HG03060 (cell line): ENCODE data around the gene RP2.

Source experiments
- ATAC-seq: cut with Tn5 transposase; IDR thresholded peaks from one replicate; pipeline ENCODE4 v1.9.1; 2021; ENCODE audit warnings: low read depth, moderate number of reproducible peaks; ENCODE audit not compliant: unreplicated experiment

The RP2 gene

DNA sequence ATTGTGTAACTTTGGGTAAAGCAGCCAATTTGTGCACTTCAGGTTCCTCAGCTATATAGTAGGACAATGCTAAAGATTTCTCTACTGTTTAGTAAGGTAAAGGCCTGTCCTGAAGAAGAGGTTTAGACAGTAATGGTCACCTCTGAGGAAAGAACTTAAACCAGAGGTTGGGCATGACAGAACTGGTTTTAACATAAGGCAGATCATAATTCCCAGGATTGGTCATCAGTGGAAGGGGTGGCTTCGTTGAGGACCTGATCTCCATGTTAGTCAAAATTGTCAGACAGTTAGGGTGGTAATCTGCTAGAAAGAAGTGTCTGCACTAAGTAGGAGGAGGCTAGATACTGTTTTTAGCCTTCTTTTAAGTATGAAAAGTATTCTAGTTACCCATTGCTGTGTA lies 4.1 kb downstream of the RP2 start:
- ATAC-seq: no peak

DNA sequence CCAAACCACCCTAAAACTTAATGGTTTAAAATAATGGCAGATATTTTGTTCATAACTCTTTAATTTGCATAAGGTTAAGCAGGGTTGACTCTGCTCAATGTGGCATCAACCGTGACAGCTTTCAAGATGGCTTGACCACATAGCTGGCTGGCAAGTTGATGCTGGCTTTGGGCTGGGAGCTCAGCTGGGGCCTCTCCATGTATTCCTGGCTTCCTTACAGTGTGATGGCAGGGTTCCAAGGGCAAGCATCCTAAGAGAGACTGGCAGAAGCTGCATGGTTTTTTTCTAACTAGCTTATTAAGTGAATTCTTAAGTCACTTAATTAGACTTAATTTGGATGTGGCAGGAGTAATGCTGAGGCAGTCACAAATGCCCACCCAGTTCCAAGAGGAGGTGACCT lies 4.5 kb downstream of the RP2 start:
- no peak for ATAC-seq

DNA sequence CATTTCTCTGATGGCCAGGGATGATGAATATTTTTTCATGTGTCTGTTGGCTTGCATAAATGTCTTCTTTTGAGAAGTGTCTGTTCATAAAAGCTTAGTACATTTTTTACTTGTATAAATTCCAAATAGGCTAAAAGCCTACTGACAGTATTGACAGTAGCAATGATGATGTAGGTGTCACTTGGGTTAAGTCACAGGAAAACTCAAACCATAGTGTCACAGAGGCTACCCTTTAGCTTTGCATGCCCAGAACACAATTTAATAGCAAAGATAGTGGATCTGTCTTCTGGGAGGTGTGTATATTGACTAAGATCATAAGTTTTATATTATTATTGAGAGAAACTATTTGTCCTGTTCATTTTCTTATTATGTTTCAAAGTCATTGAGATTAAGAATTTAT lies 8.1 kb downstream of the RP2 start:
- ATAC-seq: no peak

DNA sequence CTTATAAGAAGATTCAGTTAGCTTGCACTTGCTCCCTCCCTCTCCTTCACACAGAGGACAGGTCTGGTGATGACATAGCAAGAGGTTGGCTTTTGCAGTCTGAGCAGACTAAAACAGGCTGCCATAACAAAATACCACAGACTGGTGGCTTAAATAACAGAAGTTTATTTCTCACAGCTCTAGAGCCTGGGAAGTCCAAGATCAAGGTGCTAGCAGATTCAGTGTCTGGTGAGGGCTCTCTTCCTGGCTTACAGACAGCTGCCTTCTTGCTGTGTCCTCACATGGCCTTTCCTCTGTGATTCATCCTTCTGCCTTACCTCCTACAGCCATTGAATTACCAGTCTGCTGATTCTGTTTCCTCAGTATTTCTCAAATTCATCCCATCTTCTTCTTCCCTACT lies 13.1 kb downstream of the RP2 start:
- no peak for ATAC-seq

DNA sequence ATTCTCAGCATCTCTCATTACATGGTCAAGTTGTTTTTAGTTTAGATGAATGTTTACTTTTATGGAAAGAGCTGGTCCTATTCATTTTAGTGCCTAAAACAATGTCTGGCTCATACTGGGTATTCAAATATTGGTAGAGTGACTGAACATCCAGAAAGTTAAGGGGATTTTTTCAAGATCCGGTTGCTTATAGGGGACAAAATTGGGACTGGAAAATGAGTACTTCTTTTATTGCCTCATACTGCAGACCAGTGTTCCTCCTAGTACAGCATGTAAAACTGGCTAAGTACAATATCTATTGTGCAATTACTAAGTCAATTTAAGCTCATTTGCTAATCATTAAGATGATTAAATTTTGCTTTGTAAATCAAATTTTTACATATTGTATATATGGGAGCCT lies 13.9 kb downstream of the RP2 start:
- no peak for ATAC-seq

DNA sequence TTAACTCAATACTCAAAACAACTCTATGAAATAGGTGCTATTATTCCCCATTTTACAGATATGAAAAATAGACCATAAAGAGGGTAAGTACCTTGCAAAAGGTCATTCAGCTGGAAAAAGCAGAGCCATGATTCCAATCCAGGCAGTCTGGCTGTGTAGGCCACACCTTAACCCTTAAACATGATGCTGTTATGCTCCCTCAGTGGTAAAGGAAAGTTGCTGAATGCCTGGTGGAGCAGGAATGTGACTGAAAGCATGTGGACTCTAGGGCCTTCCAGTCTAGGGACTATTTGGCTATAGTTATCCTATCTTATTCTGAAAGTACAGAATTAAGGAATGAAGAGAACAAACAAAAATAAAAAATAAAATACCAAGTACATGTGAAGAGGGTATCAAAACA lies 19.6 kb downstream of the RP2 start:
- ATAC-seq: no peak

DNA sequence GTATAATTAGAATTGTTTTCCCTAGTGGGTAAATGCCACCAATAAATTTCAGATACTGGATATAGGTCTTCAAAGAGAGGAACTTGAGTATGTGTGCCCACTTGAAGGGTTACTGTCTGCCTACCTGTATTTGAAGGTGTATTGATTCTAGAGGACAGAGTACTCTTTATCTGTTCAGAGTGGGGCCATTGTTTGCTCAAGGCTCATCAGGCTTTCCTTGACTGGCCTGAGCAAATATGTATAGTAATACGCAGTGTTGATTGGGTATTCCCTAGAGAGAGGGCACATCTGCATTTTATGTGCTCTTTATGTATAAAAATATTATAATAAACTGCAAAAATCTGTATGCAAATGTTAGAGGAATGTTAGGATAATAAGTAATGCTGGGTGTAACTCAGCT lies 23.7 kb downstream of the RP2 start:
- ATAC-seq: no peak

DNA sequence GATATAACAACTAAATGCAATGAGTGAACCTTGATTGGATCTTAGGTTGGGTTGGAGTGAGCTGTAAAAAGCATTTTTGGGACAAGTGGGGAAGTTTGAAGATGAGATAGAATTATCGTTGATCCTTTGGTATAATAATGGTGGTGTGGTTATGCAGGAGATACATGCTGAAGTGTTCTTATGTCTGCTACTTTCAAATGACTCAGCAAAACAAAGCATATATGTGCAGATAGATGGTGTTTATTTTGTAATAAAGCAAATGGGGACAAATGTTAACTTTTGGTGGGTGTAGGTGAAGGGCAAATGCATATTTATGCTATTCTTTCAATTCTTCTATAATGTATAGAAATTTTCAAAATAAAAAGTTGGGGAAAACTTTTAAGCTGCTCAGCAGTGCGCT lies 26.2 kb downstream of the RP2 start:
- ATAC-seq: no peak

DNA sequence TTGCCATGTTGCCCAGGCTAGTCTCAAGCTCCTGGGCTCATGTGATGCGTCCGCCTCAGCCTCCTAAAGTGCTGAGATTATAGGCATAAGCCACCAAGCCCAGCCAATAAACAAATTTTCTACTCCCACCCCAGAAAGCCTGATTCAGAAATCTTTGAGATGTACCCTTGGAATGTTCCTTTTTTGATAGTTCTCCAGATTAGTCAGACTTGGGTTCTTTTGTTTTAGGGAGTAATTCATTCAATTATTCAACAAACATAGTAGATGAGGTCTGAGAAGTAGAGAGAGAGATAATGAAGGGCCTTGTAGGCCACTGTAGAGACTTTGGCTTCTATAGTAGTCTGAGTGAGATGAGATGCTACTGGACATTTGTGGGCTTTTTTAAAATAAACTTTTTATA lies 27.8 kb downstream of the RP2 start:
- no peak for ATAC-seq

DNA sequence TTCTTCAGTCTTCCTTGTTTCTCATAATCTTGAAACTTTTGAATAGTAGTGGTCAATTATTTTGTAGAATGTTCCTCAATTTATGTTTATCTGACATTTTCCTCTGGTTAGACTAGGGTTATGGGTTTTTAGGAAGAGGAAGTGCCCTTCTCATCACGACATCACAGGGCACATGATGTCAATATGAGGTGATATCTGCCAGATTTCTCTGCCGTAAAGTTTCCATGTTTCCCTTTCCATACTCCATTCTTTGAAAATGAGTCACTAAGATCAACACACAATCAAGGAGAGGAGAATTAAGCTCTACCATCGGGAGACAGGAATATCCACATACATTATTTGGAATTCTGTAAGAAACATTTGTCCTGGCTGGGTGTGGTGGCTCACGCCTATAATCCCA lies 28.4 kb downstream of the RP2 start:
- ATAC-seq: no peak

DNA sequence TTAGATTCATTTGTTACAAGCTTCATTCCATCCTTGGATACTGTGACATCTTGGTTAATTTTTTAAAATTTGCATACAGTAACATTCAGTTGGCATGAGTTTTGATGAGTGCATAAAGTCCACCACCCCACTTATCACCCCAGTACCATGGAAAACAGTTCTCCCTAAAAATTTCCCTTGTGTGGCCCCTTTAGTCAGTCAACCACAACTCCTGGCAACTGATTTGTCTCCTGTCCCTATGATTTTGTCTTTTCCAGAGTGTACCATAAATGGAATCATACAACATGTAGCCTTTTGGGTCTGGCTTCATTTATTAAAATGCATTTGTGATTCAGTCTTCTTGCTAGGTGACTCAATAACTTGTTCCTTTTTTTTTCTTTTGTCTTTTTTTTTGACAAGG lies 29.9 kb downstream of the RP2 start:
- no peak for ATAC-seq

DNA sequence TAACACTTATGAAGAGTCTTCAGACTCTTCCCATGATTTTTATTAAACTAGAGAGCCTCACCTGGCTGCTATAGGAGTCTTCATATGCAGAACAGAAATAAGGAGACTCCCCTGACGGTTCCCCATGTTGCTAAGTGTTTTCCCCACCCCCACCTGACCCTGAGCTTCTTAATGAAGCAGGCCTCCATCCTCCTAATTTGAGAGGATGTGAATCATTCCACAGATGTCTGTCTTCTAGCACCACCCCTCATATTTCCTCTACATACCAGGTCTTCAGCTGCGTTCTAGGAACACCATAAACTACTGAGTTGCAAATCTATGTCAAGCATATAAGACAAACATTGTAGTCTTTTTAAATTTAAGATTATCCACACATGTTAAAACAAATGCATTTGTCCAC lies 36.9 kb downstream of the RP2 start:
- no peak for ATAC-seq

DNA sequence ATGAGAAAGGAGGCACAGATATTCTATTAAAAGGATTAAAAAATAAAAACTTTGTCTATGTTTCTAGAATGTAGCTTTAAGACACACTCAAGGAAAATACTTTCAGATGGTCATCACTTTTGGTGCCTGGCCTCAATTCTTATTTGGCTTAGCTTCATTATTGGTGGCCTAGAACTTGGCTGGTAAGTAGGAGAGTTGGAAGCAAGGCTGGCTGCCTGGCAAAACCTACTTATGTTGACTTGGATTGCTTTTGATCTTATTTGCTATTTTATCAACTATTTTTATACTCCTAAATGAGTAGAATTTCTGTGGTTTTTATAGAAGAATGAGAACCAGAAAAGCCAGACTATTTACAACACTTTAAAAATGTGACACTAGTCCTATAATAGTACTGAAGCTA lies 40.1 kb downstream of the RP2 start:
- no peak for ATAC-seq

DNA sequence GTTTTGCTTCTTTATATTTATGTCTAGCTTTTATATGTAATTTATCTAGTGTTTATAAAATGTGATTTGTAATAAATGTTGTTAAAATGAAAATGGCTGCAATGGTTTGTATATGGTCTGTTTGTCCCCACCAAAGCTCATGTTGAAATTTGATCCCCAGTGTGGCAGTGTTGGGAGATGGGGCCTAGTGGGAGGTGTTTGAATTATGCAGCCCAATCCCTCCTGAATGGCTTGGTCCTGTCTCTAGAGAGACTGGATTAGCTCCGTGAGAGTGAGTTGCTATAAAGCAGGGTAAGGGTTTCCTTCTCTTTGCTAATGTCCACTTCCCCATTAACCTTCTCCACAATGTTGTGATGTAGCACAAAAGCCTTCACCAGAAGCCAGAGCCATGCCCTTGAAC lies 45.4 kb downstream of the RP2 start:
- no peak for ATAC-seq

DNA sequence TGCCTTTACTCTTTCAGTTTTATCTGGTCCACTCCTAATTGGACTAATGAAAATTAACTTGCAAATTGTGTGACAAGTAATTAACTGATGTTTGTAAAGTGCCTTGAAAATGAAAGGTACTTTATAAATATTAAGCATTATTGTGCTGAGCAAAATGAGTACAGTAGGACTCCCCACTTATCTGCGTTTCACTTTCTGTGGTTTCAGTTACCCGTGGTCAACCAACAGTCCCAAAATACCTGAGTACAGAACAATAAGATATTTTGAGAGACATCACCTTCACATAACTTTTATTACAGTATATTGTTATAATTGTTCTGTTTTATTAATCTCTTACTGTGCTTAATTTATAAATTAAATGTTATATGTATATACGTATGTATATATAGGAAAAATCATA lies 48.0 kb downstream of the RP2 start:
- ATAC-seq: no peak

DNA sequence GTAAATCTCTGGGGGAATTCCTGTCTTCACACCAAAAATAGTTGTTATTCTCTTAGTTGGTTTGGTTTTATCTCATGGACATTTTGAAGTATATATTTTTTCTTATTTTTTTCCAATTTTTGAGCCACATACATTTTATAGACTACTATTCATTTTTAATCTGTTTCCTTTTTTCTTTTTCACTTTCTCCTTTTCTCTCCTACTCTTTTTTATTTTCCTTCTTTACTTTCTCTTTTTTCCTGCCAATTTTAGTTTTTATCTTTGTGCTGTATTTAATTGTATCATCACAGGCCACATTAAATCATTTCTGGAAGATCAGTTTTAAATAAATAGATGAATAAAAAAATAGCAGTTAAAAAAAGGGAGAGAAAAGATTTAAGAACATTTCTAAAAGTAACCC lies 61.4 kb downstream of the RP2 start:
- ATAC-seq: no peak

DNA sequence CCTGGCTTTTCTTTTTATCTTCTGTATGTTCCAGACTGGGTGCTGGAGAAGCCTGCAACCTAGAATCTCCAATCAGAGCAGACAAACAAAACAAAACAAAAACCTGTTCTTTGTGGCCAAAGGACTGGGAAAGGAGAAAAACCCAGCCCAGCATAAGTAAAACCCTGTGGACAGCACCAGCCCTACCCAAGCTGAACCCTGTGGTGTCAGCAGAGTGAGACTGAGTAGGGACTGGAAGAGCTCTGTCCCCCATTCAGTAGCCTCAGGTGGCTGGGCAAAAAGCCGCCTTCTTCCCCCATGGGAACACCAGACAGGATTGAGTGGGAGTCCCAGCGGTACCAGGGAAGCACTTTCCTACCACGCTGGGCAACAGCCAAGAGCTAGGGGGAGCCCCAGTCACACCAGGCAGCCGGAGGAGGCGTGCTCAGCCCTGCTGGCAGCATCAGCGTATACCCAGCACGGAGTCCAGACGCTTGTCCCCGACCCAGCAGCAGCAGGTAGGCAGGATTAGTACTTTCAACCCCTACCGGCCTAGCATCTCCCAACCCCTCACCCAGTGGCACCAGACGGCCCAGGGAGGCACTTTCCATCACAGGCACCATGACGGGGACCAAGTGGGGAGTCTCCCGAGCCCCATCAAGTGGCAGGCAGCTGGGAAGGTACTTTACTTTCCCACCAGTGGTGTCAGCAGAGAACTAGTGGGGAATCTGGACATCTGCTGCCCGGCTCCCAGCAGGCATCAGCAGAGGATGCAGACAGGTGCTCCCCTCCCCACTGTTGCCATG lies 66.8 kb downstream of the RP2 start:
- ATAC-seq: no peak

DNA sequence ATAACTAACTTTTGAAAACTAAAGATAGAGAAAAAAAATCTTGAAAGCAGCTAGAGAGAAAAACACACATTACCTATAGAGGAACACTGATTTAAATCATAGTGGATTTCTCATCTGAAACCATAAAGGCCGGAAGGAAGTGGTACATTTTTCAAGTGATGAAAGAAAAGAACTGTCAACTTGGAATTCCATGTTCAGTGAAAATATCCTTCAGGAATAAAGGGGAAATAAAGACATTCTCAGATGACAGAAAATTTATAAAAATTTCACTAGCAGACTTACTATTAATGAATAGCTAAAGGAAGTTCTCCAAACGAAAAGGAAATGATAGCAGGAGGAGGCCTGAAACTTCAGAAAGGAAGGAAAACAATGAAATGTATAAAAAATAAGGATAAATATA lies 67.8 kb downstream of the RP2 start:
- no peak for ATAC-seq

DNA sequence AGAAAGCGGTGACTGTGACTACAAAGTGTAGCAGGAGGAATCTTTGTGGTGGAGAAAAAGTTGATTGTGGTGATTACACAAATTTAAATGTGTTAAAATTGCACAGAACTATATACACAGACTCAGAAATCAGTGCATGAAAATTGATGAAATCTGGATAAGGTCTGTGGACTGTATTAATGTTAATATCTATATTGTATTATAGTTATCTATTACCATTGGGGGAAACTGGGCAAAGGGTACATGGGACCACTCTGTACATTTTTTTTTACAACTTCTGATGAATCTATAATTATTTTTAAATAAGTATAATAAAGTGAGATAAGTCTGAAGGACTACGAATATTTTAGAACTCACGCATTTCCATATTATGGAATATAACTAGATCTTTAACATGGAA lies 73.6 kb downstream of the RP2 start:
- ATAC-seq: no peak

DNA sequence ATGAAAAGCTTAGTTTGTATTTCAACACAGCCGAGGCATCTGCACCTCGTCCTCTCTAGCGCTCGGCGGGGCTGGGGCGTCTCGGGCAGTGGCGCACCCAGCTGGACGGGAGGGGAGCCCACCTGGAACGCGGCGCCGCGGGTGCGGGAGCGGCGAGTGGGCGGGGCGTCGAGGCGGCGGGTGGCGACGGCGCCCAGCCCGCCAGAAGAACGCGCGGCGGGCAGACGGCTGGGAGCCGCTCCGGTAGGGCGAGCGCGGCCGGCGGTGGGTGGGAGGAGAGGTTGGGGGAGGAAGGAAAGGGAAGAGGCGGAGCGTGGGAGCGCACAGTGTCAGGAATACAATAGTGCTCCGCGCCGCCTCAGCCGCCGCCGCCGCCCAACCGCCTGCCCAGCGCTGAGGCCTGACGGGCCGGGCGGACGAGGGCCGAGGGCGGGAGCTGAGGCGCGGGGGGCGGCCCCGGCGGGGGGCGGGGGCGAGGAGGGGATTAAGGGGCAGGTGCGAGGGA lies 75.3 kb downstream of the RP2 start, which contains the start of gene JADE3:
Gene JADE3 (plus strand): TSS at position 324 of the 505 bp plus-strand sequence. CDS start 72,474 bp downstream, outside the sequence.
- ATAC-seq: no peak

DNA sequence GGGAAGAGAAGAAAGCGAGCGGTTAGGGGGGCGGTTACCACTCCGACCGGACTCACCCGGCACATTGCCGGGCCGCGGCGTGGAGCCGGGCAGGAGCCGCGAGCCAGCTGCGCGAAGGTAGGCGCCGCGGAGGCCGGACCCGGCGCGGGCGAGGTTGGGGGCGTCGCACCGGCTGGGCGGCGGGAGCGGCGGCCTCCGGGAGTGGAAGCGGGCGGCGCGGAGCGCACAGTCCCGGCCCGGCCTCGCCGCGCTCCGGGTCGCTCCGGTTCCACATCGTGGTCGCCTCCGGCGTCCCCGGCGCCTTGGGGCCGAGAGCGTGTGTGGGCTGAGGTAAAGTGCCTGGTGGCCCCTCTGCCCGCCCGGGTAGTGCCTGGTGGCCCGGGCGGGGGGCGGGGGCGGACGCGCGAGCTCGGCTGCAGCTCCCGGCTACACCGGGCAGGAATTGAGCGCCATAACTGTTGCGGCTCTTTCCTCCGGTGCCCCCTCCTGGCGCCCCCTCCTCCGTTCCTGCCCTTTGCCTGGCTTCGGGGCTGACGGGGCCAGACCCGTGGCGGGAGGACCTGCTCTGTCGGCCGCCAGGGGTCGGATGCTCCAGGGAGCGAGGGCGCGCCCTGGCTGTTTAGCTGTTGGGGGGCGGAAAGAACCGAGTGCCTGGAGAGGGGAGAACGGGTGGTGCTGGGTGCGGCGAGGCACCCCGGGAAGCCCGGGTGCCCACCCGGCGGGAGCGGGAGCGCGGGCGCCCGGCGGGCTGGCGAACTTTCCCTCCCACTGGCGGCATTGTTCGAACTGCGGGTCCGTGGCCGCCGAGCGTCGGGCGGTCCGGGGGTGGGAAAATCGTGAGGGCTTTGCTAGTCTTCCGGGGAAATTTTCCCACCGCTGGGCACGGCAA lies 76.0 kb downstream of the RP2 start:
- no peak for ATAC-seq

DNA sequence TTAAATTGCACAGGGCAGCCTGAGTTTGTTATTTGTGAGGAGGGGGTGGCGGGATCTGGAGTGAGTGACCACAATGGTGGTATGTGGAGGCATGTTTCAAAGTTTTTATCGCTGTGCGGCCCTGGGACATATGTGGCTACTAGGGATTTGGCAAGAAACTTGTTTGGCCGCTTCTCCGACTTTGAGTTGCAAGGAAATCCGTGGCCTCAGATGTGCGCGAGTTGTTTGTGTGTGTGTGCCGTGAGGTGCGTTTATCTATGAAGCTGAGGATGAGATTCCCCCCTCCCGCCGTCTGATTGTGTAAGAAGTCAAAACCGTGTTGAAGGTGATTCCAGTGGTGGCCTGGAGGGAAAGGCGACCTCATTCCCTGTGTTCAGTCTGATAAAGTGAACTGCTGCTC lies 76.8 kb downstream of the RP2 start:
- no peak for ATAC-seq
